Posterior vena cava (tissue), 2 donors: ENCODE results near the gene TBC1D14. TPM values are rescaled to one million over a fixed set of nuclear protein-coding genes. Genes with fewer than 3 reads are reported as not detected.
"Not testable (repeated sequence)": the region's sequence is repeated elsewhere in the genome, so short reads cannot be mapped to it uniquely, and the experiment has no call there.

ENCODE experiments used
- DNase-seq: peaks from one replicate; pipeline ENCODE4 v3.0.0-alpha.2; 2020; ENCODE audit warnings: low spot score
- intact Hi-C, 2 donors: fragments of 100-400 bp; cut with DNase I; formaldehyde crosslinking; loops; one replicate each; pipeline versions ENCODE4 v1.14.1 to v1.14.2; 2022 to 2023
- total RNA-seq, 2 donors: library from RNA; stranded (reverse); fragmentation: NEBNext Ultra II Directional; extraction: Animal tissue kit (Norgen Biotek cat#: 25700); gene quantifications; one replicate each; pipeline ENCODE4 v1.2.1, GENCODE V29; 2021
- donor health status: DM: yes; HTN: yes; CAD: no.
- donor health status: DM: yes; HTN: yes; CAD: no.

Gene TBC1D14
- total RNA-seq, 2 donors from 2014 or later, result 30.5 to 42.6 TPM

DNA sequence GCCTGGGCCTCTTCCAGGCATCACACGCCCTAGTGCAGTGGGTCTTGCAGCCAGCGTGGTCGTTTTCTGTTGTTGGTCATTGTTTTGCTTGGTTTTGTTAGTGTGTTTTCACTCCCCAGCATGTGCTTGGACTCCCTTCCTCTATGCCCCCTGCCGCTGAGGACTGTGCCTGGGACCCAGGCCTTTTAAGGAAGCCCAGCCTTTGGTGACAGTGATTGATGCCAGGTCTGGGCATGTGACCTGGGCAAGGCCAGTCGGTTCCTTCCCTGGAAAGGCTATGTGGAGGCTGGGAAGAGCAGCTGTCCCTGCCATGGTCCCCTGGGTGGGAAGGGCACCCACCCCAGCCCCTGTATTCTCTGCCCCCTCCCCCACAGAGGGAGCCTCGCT is 167.1 kb downstream of the TBC1D14 start:
- DNase-seq, result no peak
- intact Hi-C loops, result loop anchor here in 1 of 2 donors (5.0 kb wide), 1 partner anchor 354 kb away; no protein-coding TSS in a partner anchor

DNA sequence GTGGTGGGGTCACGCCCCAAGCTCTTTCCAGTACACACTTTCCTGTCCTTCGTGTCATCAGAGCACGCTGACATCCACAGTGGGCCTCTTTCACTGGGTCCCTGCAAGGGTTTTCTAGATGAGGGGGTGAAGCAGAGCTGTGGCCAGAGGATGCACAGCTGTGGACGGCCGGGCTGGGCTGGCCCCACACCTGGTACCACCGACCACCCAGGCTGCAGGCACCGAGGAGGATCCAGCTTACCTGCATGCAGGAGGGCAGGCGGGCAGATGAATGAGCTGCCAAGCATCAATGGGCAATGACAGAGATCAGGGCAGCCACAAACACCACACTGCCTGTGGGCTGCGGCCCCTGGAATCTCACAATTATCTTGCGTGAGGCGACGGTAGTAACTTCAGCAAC is 167.7 kb downstream of the TBC1D14 start:
- DNase-seq, result no peak
- intact Hi-C loops, result loop anchor here in 1 of 2 donors (5.0 kb wide), 1 partner anchor 355 kb away; no protein-coding TSS in a partner anchor

DNA sequence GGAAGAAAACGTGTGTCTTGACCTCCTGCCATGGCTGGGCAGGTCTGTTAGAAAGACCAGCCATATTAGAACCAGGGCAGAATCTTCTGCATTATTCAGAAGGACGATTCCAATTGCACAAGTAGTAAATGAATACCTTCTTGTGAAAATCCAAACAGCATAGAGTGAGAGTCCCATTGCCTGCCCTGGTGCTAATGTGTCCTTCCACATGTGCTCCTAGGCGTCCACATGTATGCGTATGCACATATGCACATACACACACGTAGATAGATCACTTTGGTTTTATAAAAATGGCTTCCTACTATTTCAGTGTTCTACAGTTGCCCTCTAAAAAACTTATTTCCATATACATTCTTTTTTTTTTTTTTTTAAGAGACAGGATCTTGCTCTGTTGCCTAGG is 168.4 kb downstream of the TBC1D14 start:
- no peak for DNase-seq
- intact Hi-C loops, result loop anchor here in 1 of 2 donors (5.0 kb wide), 1 partner anchor 356 kb away; no protein-coding TSS in a partner anchor

DNA sequence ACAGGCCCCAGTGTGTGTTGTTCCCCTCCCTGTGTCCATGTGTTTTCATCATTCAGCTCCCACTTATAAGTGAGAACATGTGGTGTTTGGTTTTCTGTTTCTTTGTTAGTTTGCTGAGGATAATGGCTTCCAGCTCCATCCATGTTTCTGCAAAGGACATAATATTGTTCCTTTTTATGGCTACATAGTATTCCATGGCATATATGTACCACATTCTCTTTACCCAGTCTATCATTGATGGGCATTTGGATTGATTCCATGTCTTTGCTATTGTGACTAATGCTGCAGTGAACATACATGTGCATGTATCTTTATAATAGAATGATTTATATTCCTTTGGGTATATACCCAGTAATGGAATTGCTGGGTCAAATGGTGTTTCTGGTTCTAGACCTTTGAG is 169.9 kb downstream of the TBC1D14 start:
- DNase-seq, result not testable (repeated sequence)
- intact Hi-C loops, result loop anchor here in 1 of 2 donors (5.0 kb wide), 1 partner anchor 357 kb away; no protein-coding TSS in a partner anchor

DNA sequence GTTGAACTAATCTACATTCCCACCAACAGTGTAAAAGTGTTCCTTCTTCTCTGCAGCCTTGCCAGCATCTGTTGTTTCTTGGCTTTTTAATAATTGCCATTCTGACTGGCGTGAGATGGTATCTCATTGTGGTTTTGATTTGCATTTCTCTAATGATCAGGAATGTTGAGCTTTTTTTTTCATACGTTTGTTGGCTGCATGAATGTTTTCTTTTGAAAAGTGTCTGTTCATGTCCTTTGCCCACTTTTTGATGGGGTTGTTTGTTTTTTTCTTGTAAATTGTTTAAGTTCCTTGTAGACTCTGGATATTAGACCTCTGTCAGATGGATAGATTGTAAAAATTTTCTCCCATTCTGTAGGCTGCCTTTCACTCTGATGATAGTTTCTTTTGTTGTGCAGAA is 170.3 kb downstream of the TBC1D14 start:
- intact Hi-C loops, result loop anchor here in 1 of 2 donors (5.0 kb wide), 1 partner anchor 358 kb away; no protein-coding TSS in a partner anchor
- not testable (repeated sequence) for DNase-seq

Other genes with a start within 250 kb of the TBC1D14 start
- 1 to 10 TPM; 3.5 to 7.8 TPM for gene S100P, start 215.9 kb upstream of the TBC1D14 start, total RNA-seq
- gene MRFAP1L1, start 200.0 kb upstream of the TBC1D14 start, total RNA-seq, result 10 to 100 TPM; 35.9 to 43.8 TPM
- gene BLOC1S4, start 193.7 kb upstream of the TBC1D14 start, total RNA-seq, result 1 to 10 TPM; 8.3 to 9.7 TPM
- gene KIAA0232, start 127.1 kb upstream of the TBC1D14 start, total RNA-seq, result 10 to 100 TPM; 29.1 to 32.9 TPM
- 10 to 100 TPM; 16.8 to 19.7 TPM for gene TADA2B, start 133.5 kb downstream of the TBC1D14 start, total RNA-seq
- gene GRPEL1, start 158.2 kb downstream of the TBC1D14 start, total RNA-seq, result 10 to 100 TPM; 22.2 to 22.6 TPM